HG03457 (cell line): ENCODE results near the gene ZNF438.

Source experiments
- ATAC-seq: cut with Tn5 transposase; IDR thresholded peaks from one replicate; pipeline ENCODE4 v1.9.1; 2021; ENCODE audit warnings: moderate number of reproducible peaks; ENCODE audit not compliant: unreplicated experiment

ZNF438 gene

GRCh38 chr10:30853066-30853465 lies 178.6 kb downstream of the ZNF438 start:
- no peak for ATAC-seq

- no peak for ATAC-seq
Observed at GRCh38 chr10:30850776-30851175, 180.9 kb downstream of the ZNF438 start.

GRCh38 chr10:30849231-30850035 lies 182.2 kb downstream of the ZNF438 start:
- no peak for ATAC-seq

GRCh38 chr10:30848396-30849032 lies 183.2 kb downstream of the ZNF438 start:
- no peak for ATAC-seq

- ATAC-seq, result no peak
Observed at GRCh38 chr10:30847642-30848041, 184.0 kb downstream of the ZNF438 start.

GRCh38 chr10:30847199-30847598 lies 184.5 kb downstream of the ZNF438 start:
- no peak for ATAC-seq

GRCh38 chr10:30846710-30847109 lies 185.0 kb downstream of the ZNF438 start:
- no peak for ATAC-seq

GRCh38 chr10:30842894-30843293 lies 188.8 kb downstream of the ZNF438 start:
- no peak for ATAC-seq

- no peak for ATAC-seq
Observed at GRCh38 chr10:30842185-30842584, 189.5 kb downstream of the ZNF438 start.

- no peak for ATAC-seq
Observed at GRCh38 chr10:30840395-30841050, 191.1 kb downstream of the ZNF438 start.

- no peak for ATAC-seq
Observed at GRCh38 chr10:30839652-30840051, 192.0 kb downstream of the ZNF438 start.

GRCh38 chr10:30836406-30836805 lies 195.3 kb downstream of the ZNF438 start:
- ATAC-seq, result no peak

GRCh38 chr10:30835146-30835545 lies 196.5 kb downstream of the ZNF438 start:
- ATAC-seq, result no peak

GRCh38 chr10:30834651-30835050 lies 197.0 kb downstream of the ZNF438 start:
- no peak for ATAC-seq

- no peak for ATAC-seq
Observed at GRCh38 chr10:30834153-30834552, 197.5 kb downstream of the ZNF438 start.

GRCh38 chr10:30833628-30833970 lies 198.1 kb downstream of the ZNF438 start:
- ATAC-seq, result no peak

GRCh38 chr10:30832749-30833627 lies 198.7 kb downstream of the ZNF438 start:
- no peak for ATAC-seq

GRCh38 chr10:30832001-30832748 lies 199.5 kb downstream of the ZNF438 start:
- ATAC-seq, result no peak

- no peak for ATAC-seq
Observed at GRCh38 chr10:30831426-30831825, 200.2 kb downstream of the ZNF438 start.
